Testis (tissue), 3 donors: ENCODE results near the gene CNTN6. TPM values are rescaled to one million over a fixed set of nuclear protein-coding genes. Genes with fewer than 3 reads are reported as not detected.

Experiments
- DNase-seq: peaks from one replicate; pipeline ENCODE4 v3.0.0-alpha.2; 2019
- H3K27ac ChIP-seq, 2 donors: fragments of 200-600 bp; sonication (generic); one replicate each; pipeline ENCODE4 v1.5.1; 2019
- H3K27me3 ChIP-seq: fragments of 200-600 bp; sonication (generic); one replicate; pipeline ENCODE4 v1.5.1; 2019
- H3K36me3 ChIP-seq: fragments of 200-600 bp; sonication (generic); one replicate; pipeline ENCODE4 v1.5.1; 2017; ENCODE audit warnings: low read depth; ENCODE audit errors: missing control alignments
- H3K4me1 ChIP-seq: fragments of 200-600 bp; sonication (generic); one replicate; pipeline ENCODE4 v1.5.1; 2019
- H3K4me3 ChIP-seq, 2 donors: fragments of 200-600 bp; sonication (generic); one replicate each; pipeline ENCODE4 v1.5.1; 2017 to 2019
- H3K9me3 ChIP-seq: fragments of 200-600 bp; sonication (generic); one replicate; pipeline ENCODE4 v1.5.1; 2017
- CTCF ChIP-seq, 3 experiments: fragments of 450-650 bp in 2 of 3; fragments of 200-600 bp in 1 of 3; sonication (generic) in 1 of 3; IDR thresholded peaks; one replicate each; pipeline ENCODE4 v1.5.1; 2016 to 2019; ENCODE audit warnings: antibody characterized with exemption in 3 of 3, mild to moderate bottlenecking in 2 of 3, moderate library complexity in 1 of 3
- POLR2A ChIP-seq: fragments of 450-650 bp; IDR thresholded peaks from one replicate; pipeline ENCODE4 v1.6.1; 2017; ENCODE audit warnings: antibody characterized with exemption, mild to moderate bottlenecking, moderate library complexity
- WGBS, 2 donors: methylation state at CpG; one replicate each; pipeline ENCODE4 v1.1.5; 2018; 5-methylcytosine and 5-hydroxymethylcytosine counted together
- intact Hi-C: fragments of 100-400 bp; cut with DNase I; formaldehyde crosslinking; loops from one replicate; pipeline ENCODE4 v1.15.1; 2023; ENCODE audit warnings: low total_unique reads
- polyA plus RNA-seq: library from polyadenylated mRNA; stranded (reverse); fragments of 350-450 nt; fragmentation: Illumina TruSeq; extraction: RNeasy Lipid Tissue Mini Kit (QIAGEN cat#74804); gene quantifications from one replicate; pipeline ENCODE4 v1.2.3, GENCODE V29; 2014; ENCODE audit warnings: low read depth, low replicate concordance; ENCODE audit not compliant: insufficient read depth
- total RNA-seq, 2 donors: library from RNA; depleted of rRNA; stranded (reverse); fragments of >200 nt; gene quantifications; one replicate each; pipeline ENCODE4 v1.2.3, GENCODE V29; 2016

The CNTN6 gene
- total and polyA plus RNA-seq, 3 donors from 2014 or later = 0.22 to 0.74 (median 0.31) TPM

DNA sequence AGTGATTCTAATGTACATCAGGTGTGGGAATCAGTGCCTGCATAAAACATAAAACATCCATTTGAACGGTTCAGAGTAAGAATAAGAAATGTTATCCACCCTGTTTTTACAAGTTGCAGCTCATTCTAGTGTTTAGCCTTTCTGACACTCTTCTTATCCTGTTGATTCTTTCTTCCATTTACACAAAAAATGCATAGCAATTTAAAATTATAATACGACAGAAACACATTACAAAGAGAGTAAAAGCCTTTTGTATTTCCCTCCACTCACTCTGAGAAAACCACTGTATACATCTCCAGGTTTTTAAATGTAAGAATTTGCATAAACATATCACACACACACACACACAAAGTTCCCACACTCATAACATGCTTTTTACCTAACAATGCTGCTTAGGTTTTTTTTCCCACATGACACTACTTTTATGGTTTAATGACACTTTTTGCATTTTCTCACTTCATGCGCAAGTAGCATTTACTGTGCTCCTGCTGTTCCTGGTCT is 199.8 kb downstream of the CNTN6 start:
- Histone ChIP-seq H3K4me3 (no peak overlapping the region), H3K9me3 (no peaks in the 10 kb centered on the region), H3K36me3 (no peaks in the 10 kb centered on the region), H3K27ac (no peak overlapping the region), H3K4me1 (no peaks in the 10 kb centered on the region), H3K27me3 (no peaks in the 10 kb centered on the region)
- 67 to 72% methylated on average over 3 of the region's 3 CpGs for WGBS, 2 donors
- DNase-seq = no peak
- intact Hi-C loops = no loop called here
- TF ChIP-seq CTCF (IDR thresholded peaks at IDR 0.05) (no peak), POLR2A (no peak)

DNA sequence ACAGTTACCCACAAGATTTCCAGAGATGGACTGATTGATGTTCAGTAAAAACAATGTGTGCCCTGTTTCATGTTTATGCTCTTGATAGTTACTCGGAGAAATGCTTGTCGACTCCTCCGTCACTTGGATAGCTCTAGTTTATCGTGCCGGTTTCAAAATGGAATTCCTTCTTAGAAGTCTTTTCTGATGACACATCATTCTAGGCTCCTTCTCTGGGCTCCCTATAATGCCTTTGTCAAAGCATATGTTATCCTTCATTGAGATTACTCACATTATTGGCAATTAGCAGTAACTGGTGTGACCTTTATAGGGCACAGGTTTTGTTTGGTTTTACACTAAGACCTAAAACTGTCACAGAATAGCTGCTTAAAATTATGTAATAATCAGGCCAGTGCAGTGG is 201.8 kb downstream of the CNTN6 start:
- H3K4me1 ChIP-seq = no peaks in the 10 kb centered on the region
- H3K9me3 ChIP-seq = no peaks in the 10 kb centered on the region
- H3K27me3 ChIP-seq = no peaks in the 10 kb centered on the region
- H3K27ac ChIP-seq = no peak overlapping the region
- H3K36me3 ChIP-seq = no peaks in the 10 kb centered on the region
- 78 to 79% methylated on average over 5 of the region's 5 CpGs for WGBS, 2 donors
- intact Hi-C loops = no loop called here
- DNase-seq = no peak
- no peak for TF ChIP-seq CTCF (IDR thresholded peaks at IDR 0.05)
- no peak for TF ChIP-seq POLR2A
- H3K4me3 ChIP-seq = no peak overlapping the region

GRCh38 chr3:1318296-1319005 is 225.6 kb downstream of the CNTN6 start:
- no peak for DNase-seq
- Histone ChIP-seq H3K4me3 (no peak overlapping the region), H3K4me1 (no peaks in the 10 kb centered on the region), H3K9me3 (no peaks in the 10 kb centered on the region), H3K36me3 (no peaks in the 10 kb centered on the region), H3K27me3 (no peaks in the 10 kb centered on the region), H3K27ac (no peak overlapping the region)
- TF ChIP-seq POLR2A (no peak), CTCF (IDR thresholded peaks at IDR 0.05) (no peak)
- intact Hi-C loops = no loop called here
- WGBS, 2 donors = 66 to 68% methylated on average over 6 of the region's 6 CpGs

DNA sequence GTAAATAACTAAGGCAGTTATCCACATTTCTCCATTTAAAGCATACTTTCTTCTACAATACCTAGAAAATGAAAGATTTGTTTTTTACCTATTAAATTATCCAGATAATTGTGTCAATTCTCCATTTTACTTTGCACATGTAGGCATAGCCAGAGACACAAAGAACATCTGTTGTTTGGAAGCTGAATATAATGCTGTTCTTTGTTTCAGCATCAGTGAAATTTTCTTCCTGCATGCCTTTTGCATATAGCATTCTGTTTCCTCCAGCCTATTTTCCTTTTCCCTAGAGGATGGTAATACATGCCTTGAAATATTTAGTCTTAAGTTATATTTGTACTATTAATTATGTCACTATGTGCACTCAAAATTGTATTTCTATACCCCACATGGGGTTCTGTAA is 233.7 kb downstream of the CNTN6 start:
- no peaks in the 10 kb centered on the region for H3K36me3 ChIP-seq
- H3K4me3 ChIP-seq = no peak overlapping the region
- TF ChIP-seq CTCF (IDR thresholded peaks at IDR 0.05) (no peak), POLR2A (no peak)
- DNase-seq = no peak
- intact Hi-C loops = no loop called here
- H3K27me3 ChIP-seq = no peaks in the 10 kb centered on the region
- H3K9me3 ChIP-seq = no peaks in the 10 kb centered on the region
- no peak overlapping the region for H3K27ac ChIP-seq
- H3K4me1 ChIP-seq = no peaks in the 10 kb centered on the region

DNA sequence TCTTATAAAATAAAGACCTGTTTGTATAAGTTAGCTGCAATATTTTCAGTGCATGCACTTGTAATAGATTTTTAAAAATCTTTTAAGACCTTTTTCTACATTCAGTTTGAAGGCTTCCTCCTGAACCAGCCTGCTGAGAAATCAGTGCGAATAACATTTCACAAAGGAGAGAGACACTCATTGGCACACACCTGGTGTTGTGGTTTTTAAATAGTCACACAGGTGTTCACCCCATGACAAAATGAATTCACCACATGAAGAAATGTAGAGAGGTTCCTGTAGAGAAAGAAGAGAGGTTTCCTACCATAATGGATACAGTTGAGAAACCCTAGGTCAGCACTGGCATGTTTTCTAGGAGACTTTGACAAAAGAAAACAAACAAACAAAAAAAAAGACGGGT is 237.3 kb downstream of the CNTN6 start:
- H3K27ac ChIP-seq = no peak overlapping the region
- intact Hi-C loops = no loop called here
- WGBS, 2 donors = 93% methylated on average over 2 of the region's 2 CpGs
- H3K4me1 ChIP-seq = no peaks in the 10 kb centered on the region
- DNase-seq = no peak
- no peak overlapping the region for H3K4me3 ChIP-seq
- no peaks in the 10 kb centered on the region for H3K27me3 ChIP-seq
- no peaks in the 10 kb centered on the region for H3K9me3 ChIP-seq
- TF ChIP-seq POLR2A (no peak), CTCF (IDR thresholded peaks at IDR 0.05) (no peak)
- H3K36me3 ChIP-seq = no peaks in the 10 kb centered on the region
